ENCODE data around the gene CPNE8. TPM values are rescaled to one million over a fixed set of nuclear protein-coding genes. Genes with fewer than 3 reads are reported as not detected.

CPNE8 gene
- total RNA-seq, 4 donors from 2014 or later, result 3.8 to 7.0 (median 4.6) TPM

- TF ChIP-seq CTCF (IDR thresholded peaks at IDR 0.05 in 4 of 5, conservative IDR thresholded peaks at IDR 0.05 in 1 of 5) (no peak), POLR2A (IDR thresholded peaks at IDR 0.05) (no peak)
- H3K27me3 ChIP-seq, result no peaks in the 10 kb centered on the region
- H3K9me3 ChIP-seq, result no peaks in the 10 kb centered on the region
- intact Hi-C loops (cut with DNase I; ENCODE audit: low total_unique reads) (no loop called here), in situ Hi-C loops (cut with MboI; ENCODE audit: low sequenced_read_pairs in 4 of 4) (no loop called here)
- no peaks in the 10 kb centered on the region for H3K4me1 ChIP-seq
- ATAC-seq (no peak), DNase-seq (no peak)
- H3K27ac ChIP-seq, result no peak overlapping the region
- H3K4me3 ChIP-seq, result no peak overlapping the region
- no peaks in the 10 kb centered on the region for H3K36me3 ChIP-seq
These were observed 172.6 kb downstream of the CPNE8 start for GRCh38 chr12:38732761-38733160.

GRCh38 chr12:38728894-38729293 is 176.5 kb downstream of the CPNE8 start:
- no peaks in the 10 kb centered on the region for H3K27me3 ChIP-seq
- no peak overlapping the region for H3K27ac ChIP-seq
- in situ Hi-C loops (cut with MboI; ENCODE audit: low sequenced_read_pairs in 4 of 4), result no loop called here
- DNase-seq, result no peak
- H3K36me3 ChIP-seq, result no peaks in the 10 kb centered on the region
- no peaks in the 10 kb centered on the region for H3K4me1 ChIP-seq
- H3K4me3 ChIP-seq, result no peak overlapping the region
- H3K9me3 ChIP-seq, result no peaks in the 10 kb centered on the region
- TF ChIP-seq CTCF (IDR thresholded peaks at IDR 0.05 in 4 of 5, conservative IDR thresholded peaks at IDR 0.05 in 1 of 5) (no peak), POLR2A (IDR thresholded peaks at IDR 0.05) (no peak)
- intact Hi-C loops (cut with DNase I; ENCODE audit: low total_unique reads), result no loop called here
- ATAC-seq, result no peak

- Histone ChIP-seq H3K4me1 (no peaks in the 10 kb centered on the region), H3K36me3 (no peaks in the 10 kb centered on the region), H3K27me3 (no peaks in the 10 kb centered on the region), H3K27ac (no peak overlapping the region), H3K4me3 (no peak overlapping the region), H3K9me3 (no peaks in the 10 kb centered on the region)
- no peak for TF ChIP-seq CTCF (IDR thresholded peaks at IDR 0.05 in 4 of 5, conservative IDR thresholded peaks at IDR 0.05 in 1 of 5)
- TF ChIP-seq POLR2A (IDR thresholded peaks at IDR 0.05), result no peak
- ATAC-seq, result no peak
- intact Hi-C loops (cut with DNase I; ENCODE audit: low total_unique reads), result no loop called here
- in situ Hi-C loops (cut with MboI; ENCODE audit: low sequenced_read_pairs in 4 of 4), result no loop called here
- DNase-seq, result no peak
These were observed 183.7 kb downstream of the CPNE8 start for GRCh38 chr12:38721611-38722252.

- H3K36me3 ChIP-seq, result no peaks in the 10 kb centered on the region
- H3K4me1 ChIP-seq, result no peaks in the 10 kb centered on the region
- H3K27me3 ChIP-seq, result no peaks in the 10 kb centered on the region
- no peaks in the 10 kb centered on the region for H3K9me3 ChIP-seq
- no peak for DNase-seq
- ATAC-seq, result no peak
- TF ChIP-seq POLR2A (IDR thresholded peaks at IDR 0.05) (no peak), CTCF (IDR thresholded peaks at IDR 0.05 in 4 of 5, conservative IDR thresholded peaks at IDR 0.05 in 1 of 5) (no peak)
- no peak overlapping the region for H3K4me3 ChIP-seq
- no peak overlapping the region for H3K27ac ChIP-seq
- in situ Hi-C loops (cut with MboI; ENCODE audit: low sequenced_read_pairs in 4 of 4), result no loop called here
- intact Hi-C loops (cut with DNase I; ENCODE audit: low total_unique reads), result no loop called here
These were observed 184.7 kb downstream of the CPNE8 start for GRCh38 chr12:38720661-38721060.

- intact Hi-C loops (cut with DNase I; ENCODE audit: low total_unique reads) (no loop called here), in situ Hi-C loops (cut with MboI; ENCODE audit: low sequenced_read_pairs in 4 of 4) (no loop called here)
- H3K27ac ChIP-seq, result no peak overlapping the region
- no peaks in the 10 kb centered on the region for H3K9me3 ChIP-seq
- H3K36me3 ChIP-seq, result no peaks in the 10 kb centered on the region
- no peak for TF ChIP-seq CTCF (IDR thresholded peaks at IDR 0.05 in 4 of 5, conservative IDR thresholded peaks at IDR 0.05 in 1 of 5)
- DNase-seq, result no peak
- H3K4me3 ChIP-seq, result no peak overlapping the region
- ATAC-seq, result no peak
- no peaks in the 10 kb centered on the region for H3K4me1 ChIP-seq
- no peaks in the 10 kb centered on the region for H3K27me3 ChIP-seq
These were observed 192.1 kb downstream of the CPNE8 start for GRCh38 chr12:38713294-38713693.
